HG03135 (cell line): Measurements from ENCODE around the gene RAD51B.

Experiments used
- ATAC-seq: cut with Tn5 transposase; IDR thresholded peaks from one replicate; pipeline ENCODE4 v1.9.1; 2021; ENCODE audit warnings: mild to moderate bottlenecking, moderate library complexity; ENCODE audit not compliant: unreplicated experiment

RAD51B gene

GRCh38 chr14:68370057-68370360 lies 550.4 kb downstream of the RAD51B start:
- no peak for ATAC-seq

DNA sequence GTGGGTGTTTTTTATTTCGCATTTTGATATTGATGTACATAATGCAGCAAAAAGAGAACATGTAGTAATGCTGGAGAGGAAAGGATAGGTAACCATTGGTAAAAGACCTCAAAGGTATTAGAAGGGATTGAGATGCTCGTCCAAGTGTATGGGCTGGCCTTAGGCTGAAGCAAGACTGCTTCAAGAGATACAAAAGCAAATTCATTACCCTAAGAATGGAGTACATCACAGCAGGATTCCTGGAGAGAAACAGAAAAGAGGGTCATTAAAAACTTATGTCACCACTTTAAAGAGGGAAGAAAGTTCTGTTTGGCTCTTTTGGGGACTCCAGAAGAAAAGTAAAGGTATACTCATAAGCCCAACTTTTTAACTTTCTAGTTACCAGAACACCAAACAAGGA lies 552.8 kb downstream of the RAD51B start:
- no peak for ATAC-seq

- no peak for ATAC-seq
Observed at GRCh38 chr14:68373124-68373646, 553.6 kb downstream of the RAD51B start.

GRCh38 chr14:68373847-68374444 lies 554.4 kb downstream of the RAD51B start:
- no peak for ATAC-seq

DNA sequence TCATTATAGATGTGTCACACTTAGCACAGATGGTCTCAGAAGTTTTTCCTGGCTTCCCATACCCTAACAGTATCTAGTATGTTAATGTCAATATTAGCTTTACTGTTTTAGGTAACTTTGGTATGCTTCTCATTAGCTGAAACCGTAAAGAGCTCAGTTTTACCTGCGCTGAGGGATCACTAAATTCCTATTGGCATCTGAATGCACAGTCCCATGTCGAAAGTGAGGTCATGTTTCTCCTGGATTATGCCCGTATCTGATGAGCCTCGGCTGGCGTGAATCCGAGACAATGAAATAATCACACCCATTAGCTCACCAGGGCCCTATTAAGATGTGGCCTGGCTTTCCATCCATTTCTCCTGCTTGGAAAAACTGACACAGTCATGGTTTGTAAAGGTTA lies 555.1 kb downstream of the RAD51B start:
- ATAC-seq, result no peak

- ATAC-seq, result no peak
Observed at GRCh38 chr14:68375376-68375775, 555.8 kb downstream of the RAD51B start.

DNA sequence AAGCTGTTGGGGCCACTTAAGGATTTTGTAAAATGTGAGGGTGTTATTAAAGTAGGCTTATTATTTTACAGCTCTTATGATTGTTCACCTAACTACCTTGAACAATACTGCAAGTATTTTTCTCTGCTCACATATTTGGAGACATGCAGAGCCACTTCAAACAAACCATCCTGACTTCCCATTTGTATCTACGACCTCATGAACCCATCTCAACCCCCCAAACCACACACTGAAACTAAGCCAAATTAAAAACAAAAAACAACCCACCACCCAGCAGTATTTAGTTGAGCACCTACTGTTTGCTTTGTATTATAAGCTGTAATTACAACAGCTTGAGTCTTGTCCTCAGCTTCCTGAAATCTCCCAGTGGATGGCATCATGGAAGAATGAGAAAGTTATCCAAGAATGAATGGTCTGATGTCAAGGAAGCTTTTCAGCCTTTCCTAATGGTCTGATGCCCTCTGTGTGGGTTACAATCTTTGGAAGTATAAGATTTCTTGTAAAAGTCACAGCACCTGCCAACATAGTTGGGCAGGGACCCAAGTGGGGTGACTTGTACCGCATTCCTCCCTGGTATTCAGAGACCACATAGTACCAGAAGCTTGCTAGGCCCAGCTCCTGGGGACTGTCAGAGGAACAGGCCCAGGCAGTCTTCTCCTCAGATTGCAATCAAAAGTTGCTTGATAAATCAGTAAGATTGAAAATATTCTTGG lies 556.6 kb downstream of the RAD51B start:
- ATAC-seq, result no peak

DNA sequence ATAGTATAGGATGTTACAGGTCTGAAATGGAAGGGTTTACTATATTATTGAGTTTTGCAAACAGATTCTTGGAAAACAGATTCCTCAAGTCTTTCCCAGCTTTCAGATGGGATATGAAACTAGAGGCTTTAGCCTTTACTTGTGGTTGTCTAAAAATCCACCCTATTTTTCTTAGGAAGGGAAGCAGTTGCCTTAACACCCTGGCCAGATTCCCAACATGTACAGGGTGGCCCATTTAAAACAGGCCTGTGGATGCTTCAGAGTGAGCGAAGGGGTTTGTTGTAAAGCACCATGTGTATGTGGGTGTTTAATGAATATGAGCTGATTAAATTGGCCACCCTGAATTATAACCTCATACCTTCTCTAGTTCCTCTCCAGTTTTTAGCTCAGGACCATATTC lies 557.4 kb downstream of the RAD51B start:
- ATAC-seq, result no peak

DNA sequence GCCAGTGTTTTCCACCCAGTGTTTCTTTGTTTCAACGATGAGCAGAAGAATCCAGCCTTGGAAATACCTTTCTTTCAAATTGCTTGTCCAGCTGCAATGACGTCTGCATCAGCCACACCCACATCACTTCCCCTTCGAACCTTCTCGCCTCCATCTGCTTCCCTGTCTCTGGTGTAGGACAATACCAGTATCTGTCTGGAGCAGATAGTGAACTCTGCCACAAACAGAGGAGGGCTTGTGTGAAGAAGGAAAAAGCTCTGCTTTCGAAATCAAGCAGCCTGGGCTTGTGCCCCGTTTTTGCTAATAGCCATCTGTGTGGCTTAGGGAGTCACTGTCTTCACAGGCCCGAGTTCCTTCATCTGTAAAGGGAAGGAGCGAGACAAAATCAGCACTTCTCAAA lies 557.9 kb downstream of the RAD51B start:
- ATAC-seq, result no peak

DNA sequence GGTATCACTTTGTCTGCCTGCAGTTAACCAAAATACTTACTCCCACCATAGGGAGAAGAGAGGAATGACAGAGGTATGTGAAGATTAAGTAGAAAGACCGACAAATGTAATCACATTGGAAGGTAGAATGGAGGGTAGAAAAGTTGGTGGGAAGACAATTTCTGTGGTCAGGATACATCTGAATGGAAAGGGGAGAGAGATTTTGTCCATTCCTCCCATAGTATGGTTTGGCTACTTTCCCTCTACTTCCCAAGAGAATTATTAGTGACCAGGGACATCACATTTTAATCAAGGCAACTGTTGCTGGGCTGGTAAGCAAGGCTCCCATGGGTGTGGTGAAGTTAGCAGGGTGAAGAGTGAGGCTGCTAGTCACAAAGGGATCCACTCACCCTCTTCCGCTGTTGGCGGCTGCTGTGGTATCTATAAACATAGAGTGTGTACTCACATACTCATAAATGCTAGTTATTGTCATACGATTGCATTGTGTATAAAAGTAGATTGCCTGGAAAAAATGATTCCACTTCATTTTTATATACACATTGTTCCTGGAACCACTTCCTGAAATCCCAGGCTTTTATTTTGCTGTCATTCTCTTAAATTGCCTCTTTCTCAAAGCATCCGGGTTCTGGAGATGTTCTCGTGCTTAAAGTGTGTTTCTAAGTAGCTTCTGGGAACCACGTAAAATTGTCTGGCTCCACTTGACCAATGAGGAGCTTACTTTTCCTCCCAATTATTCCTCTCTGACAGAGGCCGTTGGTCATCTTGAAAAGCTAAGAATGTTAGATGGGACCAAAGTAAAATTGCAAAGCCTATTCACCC lies 560.1 kb downstream of the RAD51B start:
- ATAC-seq, result no peak

DNA sequence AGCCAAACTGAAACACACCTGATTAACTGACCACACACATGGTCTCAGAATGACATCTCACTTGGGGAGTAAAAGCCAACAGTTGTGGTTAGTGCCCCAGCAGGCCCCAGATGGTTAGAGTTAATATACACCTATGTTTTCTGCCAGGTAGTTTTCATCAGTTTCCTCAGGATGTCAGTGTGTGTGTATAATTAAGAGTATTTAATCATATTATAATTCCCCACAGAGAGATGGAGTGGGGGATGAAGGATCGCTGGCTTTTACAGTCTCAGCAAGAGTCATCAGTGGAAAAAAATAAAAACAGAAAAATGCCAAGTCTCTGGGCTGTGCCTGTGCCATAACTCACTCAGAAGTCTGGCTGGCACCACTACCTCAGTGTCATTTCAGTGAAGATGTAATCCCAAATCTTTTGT lies 560.8 kb downstream of the RAD51B start:
- peak; percentile 66 for ATAC-seq

DNA sequence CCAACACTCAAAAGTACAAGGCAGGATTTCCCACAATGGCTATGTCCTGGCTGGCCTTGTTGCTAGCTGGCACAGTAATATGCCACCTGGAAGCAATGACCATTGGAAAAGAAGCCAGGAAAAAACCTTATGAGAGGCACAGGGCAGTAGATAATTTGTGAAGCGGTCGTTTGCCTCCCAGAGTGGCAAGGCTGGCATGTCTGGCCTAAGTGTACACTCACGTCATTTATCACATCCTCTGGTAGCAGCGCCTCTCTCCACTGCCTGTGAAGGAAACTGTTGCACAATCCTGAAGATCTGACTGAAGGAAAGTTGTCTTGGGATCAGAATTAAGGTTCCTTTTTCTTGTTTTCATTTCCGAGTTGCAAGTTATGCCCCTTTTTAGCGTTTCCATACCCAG lies 564.8 kb downstream of the RAD51B start:
- ATAC-seq, result no peak

DNA sequence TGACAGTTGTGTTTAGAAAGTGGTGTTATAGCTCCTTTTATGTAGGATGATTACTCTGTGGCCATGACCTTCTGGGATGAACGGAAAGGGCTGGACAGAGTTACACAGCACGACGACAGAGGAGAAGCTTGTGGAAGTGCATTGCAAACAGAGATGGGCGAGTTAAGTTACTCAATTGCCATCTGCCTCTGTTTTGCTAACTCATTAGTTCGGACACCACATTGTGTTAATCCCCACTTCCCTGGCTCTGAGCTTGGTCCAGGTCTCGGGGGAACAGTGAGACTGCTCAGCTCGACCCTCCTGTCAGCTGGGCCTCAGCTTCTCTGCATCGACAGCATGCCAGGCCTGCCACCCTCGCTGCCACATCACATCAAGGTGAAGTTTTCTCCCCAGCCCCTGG lies 565.3 kb downstream of the RAD51B start:
- ATAC-seq, result no peak

DNA sequence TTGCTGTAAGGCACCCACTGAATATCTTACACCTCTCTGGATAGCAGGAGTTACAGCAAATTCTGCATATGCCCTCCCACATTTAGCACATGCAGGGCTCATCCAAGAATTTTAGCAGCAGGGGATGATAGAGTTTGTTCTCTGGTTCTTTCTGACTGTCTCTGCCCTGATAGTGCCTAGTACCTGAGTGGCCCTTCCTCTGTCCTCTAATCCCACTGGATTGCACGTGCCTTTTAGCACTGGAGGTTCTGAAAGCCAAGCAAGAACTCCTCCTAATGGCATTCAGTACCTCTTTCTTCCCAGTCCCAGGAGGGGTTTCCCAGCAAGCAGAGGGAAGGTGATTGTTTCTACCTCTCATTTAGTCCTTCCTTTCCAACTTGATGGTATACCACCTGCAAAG lies 566.9 kb downstream of the RAD51B start:
- ATAC-seq, result no peak

- ATAC-seq, result no peak
Observed at GRCh38 chr14:68386950-68387779, 567.6 kb downstream of the RAD51B start.

GRCh38 chr14:68389943-68390342 lies 570.4 kb downstream of the RAD51B start:
- no peak for ATAC-seq

- no peak for ATAC-seq
Observed at GRCh38 chr14:68390741-68391140, 571.2 kb downstream of the RAD51B start.

GRCh38 chr14:68391311-68392014 lies 571.9 kb downstream of the RAD51B start:
- no peak for ATAC-seq

DNA sequence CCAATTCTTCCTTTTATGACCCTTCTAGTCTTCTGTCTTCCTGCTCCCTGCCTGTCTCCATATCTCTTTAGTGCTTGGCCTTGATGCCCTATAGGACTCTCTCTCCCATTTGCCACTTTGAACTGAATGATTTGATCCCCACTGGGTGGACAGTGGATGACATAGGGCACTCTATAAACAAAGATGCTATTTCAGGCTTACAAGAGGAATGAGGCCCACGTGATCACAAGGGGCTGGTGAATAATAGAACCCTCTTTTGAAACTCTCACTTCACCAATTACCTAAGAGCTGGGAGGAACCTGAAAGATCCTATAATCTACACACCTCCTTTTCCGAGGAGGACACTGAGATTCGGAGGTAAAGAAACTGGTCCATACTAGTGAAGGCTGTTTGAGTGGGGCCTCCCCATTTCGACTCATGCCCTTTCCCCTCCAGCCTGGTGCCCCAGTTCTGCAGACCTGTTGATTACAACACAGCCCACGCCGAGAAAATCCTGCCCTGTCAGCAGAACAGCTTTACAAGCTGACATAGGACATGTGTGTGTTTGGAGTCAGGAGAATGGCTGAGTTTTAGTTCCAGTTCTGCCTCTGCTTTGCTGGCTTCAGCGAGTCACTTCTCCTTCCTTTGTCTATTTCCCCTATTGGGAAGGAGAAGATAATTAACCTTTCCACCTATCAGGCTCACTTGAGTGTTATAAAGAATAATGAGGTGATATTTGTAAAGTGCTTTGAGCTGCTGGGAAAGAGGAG lies 573.0 kb downstream of the RAD51B start:
- ATAC-seq, result no peak

DNA sequence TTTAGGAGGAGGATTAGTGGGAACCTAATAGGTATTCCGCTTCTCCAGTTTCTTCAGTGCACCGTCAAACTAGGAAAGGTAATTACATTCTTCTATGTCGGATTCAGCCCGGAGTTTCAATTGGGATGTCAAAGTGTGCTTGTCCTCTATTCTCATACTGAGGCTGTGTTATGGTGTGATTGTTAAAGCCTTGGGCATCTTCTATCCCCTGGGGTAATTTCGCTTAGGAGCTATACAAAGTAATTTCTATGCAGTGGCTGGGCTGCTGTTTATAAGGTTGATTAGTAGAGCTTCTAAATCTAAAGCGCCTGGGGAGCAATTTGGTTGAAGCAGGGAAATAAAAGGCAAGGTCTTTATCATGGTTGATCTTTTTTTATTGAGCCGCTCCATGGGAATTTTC lies 573.7 kb downstream of the RAD51B start:
- no peak for ATAC-seq
